Vagina (tissue), 2 donors: Measurements from ENCODE around the gene MYRIP. TPM values are rescaled to one million over a fixed set of nuclear protein-coding genes. Genes with fewer than 3 reads are reported as not detected.

Source experiments
- DNase-seq, 2 donors: peaks; one replicate each; pipeline ENCODE4 v3.0.0-alpha.2; 2017; ENCODE audit errors: extremely low spot score in 2 of 2
- H3K27ac ChIP-seq: fragments of 200-600 bp; sonication (generic); one replicate; pipeline ENCODE4 v1.5.1; 2019
- H3K27me3 ChIP-seq: fragments of 200-600 bp; sonication (generic); one replicate; pipeline ENCODE4 v1.5.1; 2019
- H3K36me3 ChIP-seq, 2 donors: fragments of 200-600 bp; sonication (generic); one replicate each; pipeline ENCODE4 v1.5.1; 2017 to 2019
- H3K4me1 ChIP-seq: fragments of 200-600 bp; sonication (generic); one replicate; pipeline ENCODE4 v1.5.1; 2019
- H3K4me3 ChIP-seq, 2 donors: fragments of 200-600 bp; sonication (generic); 1 replicate in 1 of 2; 2 replicates in 1 of 2; pipeline ENCODE4 v1.5.1; 2016 to 2019
- H3K9me3 ChIP-seq: fragments of 200-600 bp; sonication (generic); one replicate; pipeline ENCODE4 v1.5.1; 2019
- POLR2A ChIP-seq, 2 donors: fragments of 450-650 bp; IDR thresholded peaks; one replicate each; pipeline ENCODE4 v1.6.1; 2017; ENCODE audit warnings: antibody characterized with exemption in 2 of 2, mild to moderate bottlenecking in 2 of 2, moderate library complexity in 2 of 2
- POLR2AphosphoS5 ChIP-seq, 2 donors: sonication (generic); formaldehyde crosslinking; IDR thresholded peaks; one replicate each; pipeline ENCODE4 v1.9.0; 2017; ENCODE audit warnings: antibody characterized with exemption in 2 of 2, mild to moderate bottlenecking in 2 of 2, low read depth in 1 of 2; ENCODE audit not compliant: insufficient read depth in 1 of 2
- intact Hi-C: fragments of 100-400 bp; cut with DNase I; formaldehyde crosslinking; loops from one replicate; pipeline ENCODE4 v1.15.1; 2023
- total RNA-seq: library from RNA; depleted of rRNA; stranded (reverse); fragments of >200 nt; gene quantifications from one replicate; pipeline ENCODE4 v1.2.3, GENCODE V29; 2016
- TF ChIP-seq, protein P1 (sequence below), 3 experiments: fragments of 450-650 bp in 2 of 3; fragments of 200-600 bp in 1 of 3; sonication (generic) in 1 of 3; IDR thresholded peaks; one replicate each; pipeline ENCODE4 v1.5.1; 2017 to 2019; ENCODE audit warnings: antibody characterized with exemption in 3 of 3, mild to moderate bottlenecking in 2 of 3, moderate library complexity in 2 of 3

MYRIP gene
- total RNA-seq, 1 donor from 2014 or later, result 7.4 TPM

DNA sequence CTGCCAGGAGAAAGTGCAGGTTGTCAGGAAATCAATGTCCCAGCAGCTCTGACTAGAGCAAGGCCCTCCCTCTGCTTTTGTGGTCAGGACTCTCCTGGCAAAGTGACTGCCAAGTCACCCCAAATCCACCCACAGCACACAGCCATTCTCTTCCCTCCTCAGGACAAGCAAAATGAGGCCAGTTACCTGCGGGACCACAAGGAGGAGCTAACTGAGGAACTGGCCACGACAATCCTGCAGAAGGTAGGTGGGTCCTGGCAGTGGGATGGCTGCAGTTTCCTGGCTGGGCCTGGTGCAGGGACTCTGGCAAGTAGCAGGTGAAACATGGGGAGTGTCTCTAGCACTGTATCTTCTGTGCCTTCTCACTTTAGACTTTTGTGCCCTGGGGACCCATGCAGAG is 357.6 kb downstream of the MYRIP start:
- no peaks in the 10 kb centered on the region for H3K27me3 ChIP-seq
- no peaks in the 10 kb centered on the region for H3K9me3 ChIP-seq
- H3K36me3 ChIP-seq, result no peaks in the 10 kb centered on the region
- no peaks in the 10 kb centered on the region for H3K4me1 ChIP-seq
- H3K4me3 ChIP-seq, result no peak overlapping the region
- H3K27ac ChIP-seq, result no peak overlapping the region
- intact Hi-C loops, result no loop called here
- no peak for DNase-seq
- TF ChIP-seq POLR2AphosphoS5 (IDR thresholded peaks at IDR 0.05; ENCODE audit: insufficient read depth in 1 of 2, low read depth in 1 of 2), result no peak
- no peak for TF ChIP-seq POLR2A (IDR thresholded peaks at IDR 0.05)
- TF ChIP-seq, protein P1, sequence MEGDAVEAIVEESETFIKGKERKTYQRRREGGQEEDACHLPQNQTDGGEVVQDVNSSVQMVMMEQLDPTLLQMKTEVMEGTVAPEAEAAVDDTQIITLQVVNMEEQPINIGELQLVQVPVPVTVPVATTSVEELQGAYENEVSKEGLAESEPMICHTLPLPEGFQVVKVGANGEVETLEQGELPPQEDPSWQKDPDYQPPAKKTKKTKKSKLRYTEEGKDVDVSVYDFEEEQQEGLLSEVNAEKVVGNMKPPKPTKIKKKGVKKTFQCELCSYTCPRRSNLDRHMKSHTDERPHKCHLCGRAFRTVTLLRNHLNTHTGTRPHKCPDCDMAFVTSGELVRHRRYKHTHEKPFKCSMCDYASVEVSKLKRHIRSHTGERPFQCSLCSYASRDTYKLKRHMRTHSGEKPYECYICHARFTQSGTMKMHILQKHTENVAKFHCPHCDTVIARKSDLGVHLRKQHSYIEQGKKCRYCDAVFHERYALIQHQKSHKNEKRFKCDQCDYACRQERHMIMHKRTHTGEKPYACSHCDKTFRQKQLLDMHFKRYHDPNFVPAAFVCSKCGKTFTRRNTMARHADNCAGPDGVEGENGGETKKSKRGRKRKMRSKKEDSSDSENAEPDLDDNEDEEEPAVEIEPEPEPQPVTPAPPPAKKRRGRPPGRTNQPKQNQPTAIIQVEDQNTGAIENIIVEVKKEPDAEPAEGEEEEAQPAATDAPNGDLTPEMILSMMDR (IDR thresholded peaks at IDR 0.05), result no peak

DNA sequence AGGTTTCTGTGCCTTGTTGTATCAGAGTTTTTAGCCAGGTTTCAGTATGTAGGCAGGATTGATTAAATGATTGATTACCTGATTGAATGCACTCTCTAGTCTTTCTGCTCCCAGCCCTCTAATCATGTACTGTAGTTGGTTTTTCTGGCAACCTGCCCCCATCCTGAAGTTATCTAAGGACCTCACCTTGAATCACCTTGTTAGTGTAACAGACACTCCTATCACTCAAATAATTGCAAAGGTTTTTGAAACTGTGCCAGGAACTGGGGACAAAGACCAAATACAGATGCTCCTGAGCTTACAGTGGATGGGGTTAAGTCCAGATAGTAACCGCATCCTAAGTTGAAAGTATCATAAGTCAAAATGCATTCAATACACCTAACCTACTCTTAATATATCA is 358.5 kb downstream of the MYRIP start:
- H3K36me3 ChIP-seq, result no peaks in the 10 kb centered on the region
- no peak for DNase-seq
- no peaks in the 10 kb centered on the region for H3K9me3 ChIP-seq
- intact Hi-C loops, result no loop called here
- TF ChIP-seq POLR2AphosphoS5 (IDR thresholded peaks at IDR 0.05; ENCODE audit: insufficient read depth in 1 of 2, low read depth in 1 of 2) (no peak), POLR2A (IDR thresholded peaks at IDR 0.05) (no peak)
- TF ChIP-seq, protein P1 (IDR thresholded peaks at IDR 0.05), result no peak
- no peaks in the 10 kb centered on the region for H3K27me3 ChIP-seq
- no peak overlapping the region for H3K27ac ChIP-seq
- H3K4me3 ChIP-seq, result no peak overlapping the region
- no peaks in the 10 kb centered on the region for H3K4me1 ChIP-seq

DNA sequence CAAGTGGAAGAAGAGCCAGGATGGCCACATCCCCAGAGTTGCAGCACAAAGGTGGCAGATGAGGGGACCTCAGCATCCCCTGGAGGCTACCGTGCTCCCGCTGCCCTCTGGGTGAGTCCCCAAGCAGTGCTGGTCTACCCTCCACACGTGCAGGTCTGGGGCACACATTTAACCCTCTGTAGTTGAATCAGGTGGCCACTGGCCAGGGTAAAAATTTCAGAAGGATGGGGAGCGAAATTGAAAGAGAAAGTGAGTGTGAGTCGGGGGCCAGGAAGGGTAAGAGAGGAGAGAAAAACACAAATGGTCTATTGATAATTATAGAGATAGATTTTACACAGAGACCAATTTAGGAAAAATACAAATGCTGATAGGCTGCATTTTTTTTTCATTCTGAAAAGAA is 360.6 kb downstream of the MYRIP start:
- TF ChIP-seq POLR2AphosphoS5 (IDR thresholded peaks at IDR 0.05; ENCODE audit: insufficient read depth in 1 of 2, low read depth in 1 of 2) (no peak), POLR2A (IDR thresholded peaks at IDR 0.05) (no peak)
- TF ChIP-seq, protein P1 (IDR thresholded peaks at IDR 0.05), result no peak
- H3K4me3 ChIP-seq, result no peak overlapping the region
- intact Hi-C loops, result no loop called here
- peak in 1 of 2 donors; percentile 49 for DNase-seq
- no peaks in the 10 kb centered on the region for H3K9me3 ChIP-seq
- H3K4me1 ChIP-seq, result no peaks in the 10 kb centered on the region
- H3K36me3 ChIP-seq, result no peaks in the 10 kb centered on the region
- no peak overlapping the region for H3K27ac ChIP-seq
- no peaks in the 10 kb centered on the region for H3K27me3 ChIP-seq

DNA sequence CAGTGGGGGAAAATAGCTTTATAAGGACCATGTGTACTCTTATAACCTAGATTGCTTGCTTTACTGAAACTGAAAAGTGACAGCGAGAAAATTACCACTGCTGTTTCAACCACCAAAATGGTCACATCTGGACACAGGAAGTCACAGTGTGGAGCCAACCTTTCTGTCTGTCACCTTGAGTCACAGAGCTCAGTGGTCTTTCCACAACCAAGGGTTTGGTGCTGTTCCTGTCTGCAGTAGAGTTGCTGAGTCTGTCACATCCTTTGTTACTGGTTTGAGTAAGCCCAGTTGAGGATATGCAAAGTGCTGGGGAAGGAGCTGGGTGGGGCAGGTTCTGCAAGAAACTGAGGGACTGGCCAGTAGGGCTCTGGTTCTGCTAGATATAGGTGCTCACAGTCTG is 361.0 kb downstream of the MYRIP start:
- Histone ChIP-seq H3K36me3 (no peaks in the 10 kb centered on the region), H3K27me3 (no peaks in the 10 kb centered on the region), H3K27ac (no peak overlapping the region), H3K4me3 (no peak overlapping the region), H3K9me3 (no peaks in the 10 kb centered on the region), H3K4me1 (no peaks in the 10 kb centered on the region)
- intact Hi-C loops, result no loop called here
- TF ChIP-seq, protein P1 (IDR thresholded peaks at IDR 0.05), result no peak
- no peak for TF ChIP-seq POLR2AphosphoS5 (IDR thresholded peaks at IDR 0.05; ENCODE audit: insufficient read depth in 1 of 2, low read depth in 1 of 2)
- TF ChIP-seq POLR2A (IDR thresholded peaks at IDR 0.05), result no peak
- peak in 1 of 2 donors; percentile 64 for DNase-seq

DNA sequence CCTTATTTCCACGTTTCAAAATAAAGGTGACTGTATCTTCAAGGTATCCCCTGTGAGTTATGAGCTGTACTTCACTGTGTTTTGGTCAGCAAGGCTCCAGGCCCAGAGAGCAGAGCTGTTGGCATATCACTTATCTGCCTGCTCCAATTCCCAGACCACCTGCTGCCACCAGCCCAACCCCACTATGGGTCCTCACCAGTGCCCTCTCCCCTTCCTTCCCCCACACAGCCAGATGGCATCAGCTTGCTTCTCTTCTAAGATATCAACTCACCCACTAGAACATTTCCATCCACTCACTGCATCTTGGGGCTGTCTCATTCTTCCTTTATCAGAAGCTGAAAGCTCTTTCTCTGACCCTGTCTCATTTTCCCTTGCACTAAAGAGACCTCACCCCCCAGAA is 363.2 kb downstream of the MYRIP start:
- Histone ChIP-seq H3K4me3 (no peak overlapping the region), H3K27ac (no peak overlapping the region), H3K36me3 (no peaks in the 10 kb centered on the region), H3K4me1 (no peaks in the 10 kb centered on the region), H3K9me3 (no peaks in the 10 kb centered on the region), H3K27me3 (no peaks in the 10 kb centered on the region)
- TF ChIP-seq POLR2AphosphoS5 (IDR thresholded peaks at IDR 0.05; ENCODE audit: insufficient read depth in 1 of 2, low read depth in 1 of 2) (no peak), POLR2A (IDR thresholded peaks at IDR 0.05) (no peak)
- TF ChIP-seq, protein P1 (IDR thresholded peaks at IDR 0.05), result no peak
- DNase-seq, result peak in 1 of 2 donors; percentile 71
- intact Hi-C loops, result no loop called here
